ENCODE measurements around the gene HDAC10. TPM values are rescaled to one million over a fixed set of nuclear protein-coding genes. Genes with fewer than 3 reads are reported as not detected.
"Not testable (repeated sequence)": the region's sequence is repeated elsewhere in the genome, so short reads cannot be mapped to it uniquely, and the experiment has no call there.

Gene HDAC10
- total RNA-seq, 4 donors from 2014 or later = 66.8 to 618 (median 142) TPM

DNA sequence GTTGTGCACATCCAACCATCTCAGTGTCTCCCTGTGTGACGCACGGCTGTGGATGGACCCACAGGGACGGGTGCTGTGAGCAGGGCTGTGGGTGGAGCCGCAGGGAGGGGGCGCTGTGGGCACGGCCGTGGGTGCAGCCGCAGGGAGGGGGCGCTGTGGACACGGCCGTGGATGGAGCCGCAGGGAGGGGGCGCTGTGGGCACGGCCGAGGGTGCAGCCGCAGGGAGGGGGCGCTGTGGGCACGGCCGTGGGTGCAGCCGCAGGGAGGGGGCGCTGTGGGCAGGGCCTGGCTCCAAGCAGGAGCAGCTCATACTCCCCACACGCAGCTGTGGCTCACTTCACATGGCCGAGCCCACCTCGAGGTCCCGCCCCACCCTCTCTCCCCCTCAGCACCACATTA, 25.1 kb upstream of the HDAC10 start:
- H3K4me1 ChIP-seq = peaks cover 10 to 12% (median 11%) of the 10 kb centered on the region in 4 donors
- in situ Hi-C loops (cut with MboI; ENCODE audit: low pct_ligation_motif_present in 1 of 4, low pct_unique_long_range_greater_than_20kb in 1 of 4, low sequenced_read_pairs in 3 of 4) (loop anchor here in 2 of 4 donors (5.0 to 10.0 kb wide), 2 partner anchors 51 to 59 kb away; partner anchors contain the start of gene DENND6B (in 1 of the 2)), intact Hi-C loops (cut with DNase I; ENCODE audit: low total_unique reads) (loop anchor here (5.0 kb wide), 1 partner anchor 51 kb away; the partner anchor contains the start of gene DENND6B)
- H3K27ac ChIP-seq = peak overlapping the region in 1 of 4 donors; percentile 40
- H3K27me3 ChIP-seq = peaks cover 11% of the 10 kb centered on the region
- peak; percentile 81 for DNase-seq
- no peaks in the 10 kb centered on the region for H3K9me3 ChIP-seq
- H3K4me3 ChIP-seq = no peak overlapping the region
- peaks cover 0 to 32% (median 15%) of the 10 kb centered on the region in 4 donors for H3K36me3 ChIP-seq
- TF ChIP-seq POLR2A (IDR thresholded peaks at IDR 0.05) = no peak
- TF ChIP-seq POLR2AphosphoS5 (IDR thresholded peaks at IDR 0.05) = no peak
- TF ChIP-seq, protein P1, sequence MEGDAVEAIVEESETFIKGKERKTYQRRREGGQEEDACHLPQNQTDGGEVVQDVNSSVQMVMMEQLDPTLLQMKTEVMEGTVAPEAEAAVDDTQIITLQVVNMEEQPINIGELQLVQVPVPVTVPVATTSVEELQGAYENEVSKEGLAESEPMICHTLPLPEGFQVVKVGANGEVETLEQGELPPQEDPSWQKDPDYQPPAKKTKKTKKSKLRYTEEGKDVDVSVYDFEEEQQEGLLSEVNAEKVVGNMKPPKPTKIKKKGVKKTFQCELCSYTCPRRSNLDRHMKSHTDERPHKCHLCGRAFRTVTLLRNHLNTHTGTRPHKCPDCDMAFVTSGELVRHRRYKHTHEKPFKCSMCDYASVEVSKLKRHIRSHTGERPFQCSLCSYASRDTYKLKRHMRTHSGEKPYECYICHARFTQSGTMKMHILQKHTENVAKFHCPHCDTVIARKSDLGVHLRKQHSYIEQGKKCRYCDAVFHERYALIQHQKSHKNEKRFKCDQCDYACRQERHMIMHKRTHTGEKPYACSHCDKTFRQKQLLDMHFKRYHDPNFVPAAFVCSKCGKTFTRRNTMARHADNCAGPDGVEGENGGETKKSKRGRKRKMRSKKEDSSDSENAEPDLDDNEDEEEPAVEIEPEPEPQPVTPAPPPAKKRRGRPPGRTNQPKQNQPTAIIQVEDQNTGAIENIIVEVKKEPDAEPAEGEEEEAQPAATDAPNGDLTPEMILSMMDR (IDR thresholded peaks at IDR 0.05) = peak; percentile 9 to 74 (median 54)
- WGBS, 2 donors (ENCODE audit: low coverage in 1 of 2) = 32% methylated on average over 21 of the region's 25 CpGs; no CpG with 5 or more reads in 1 of the 2 donors

DNA sequence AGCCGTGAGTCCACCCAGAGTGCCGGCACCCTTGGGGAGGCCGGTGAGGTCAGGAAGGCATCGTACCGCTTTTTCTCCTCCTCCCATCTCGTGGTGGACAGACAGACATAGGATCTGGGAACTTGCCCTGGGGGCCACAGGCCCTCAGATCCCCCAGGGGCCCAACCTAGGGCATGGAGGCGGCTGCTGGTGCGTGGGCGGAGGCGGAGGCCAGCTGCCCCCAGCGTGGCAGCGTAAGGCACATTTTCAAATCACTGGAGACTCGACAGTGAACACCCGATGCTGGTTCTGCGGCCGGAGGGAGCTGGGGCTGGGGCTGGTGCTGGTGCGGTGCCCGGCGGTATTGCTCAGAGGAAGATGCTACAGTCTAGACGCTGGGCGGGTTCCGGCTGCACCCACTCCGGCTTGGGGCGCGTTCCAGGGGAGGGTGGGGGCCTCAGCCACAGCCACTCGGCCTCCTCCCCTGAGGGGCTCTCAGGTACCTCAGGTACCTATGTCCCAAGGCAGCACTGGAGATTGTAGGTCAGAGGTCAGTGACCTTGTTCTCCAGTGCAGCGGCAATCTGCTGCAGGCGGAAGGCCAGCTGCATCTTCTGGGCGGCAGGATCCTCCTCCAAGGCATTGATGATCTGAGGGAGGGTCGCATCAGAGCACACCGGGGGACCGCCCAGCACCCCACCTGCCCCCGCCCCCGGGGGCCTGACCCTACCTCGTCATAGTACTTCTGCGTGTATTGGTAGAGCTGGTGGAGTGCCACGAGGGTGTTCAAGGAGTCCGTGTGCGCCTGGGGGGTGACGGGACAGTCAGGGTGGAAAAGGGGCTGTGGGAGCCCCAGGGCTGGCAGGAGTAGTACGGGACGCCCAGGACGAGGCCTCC, 24.4 kb upstream of the HDAC10 start:
- peaks cover 0 to 26% (median 12%) of the 10 kb centered on the region in 4 donors for H3K36me3 ChIP-seq
- in situ Hi-C loops (cut with MboI; ENCODE audit: low pct_ligation_motif_present in 1 of 4, low pct_unique_long_range_greater_than_20kb in 1 of 4, low sequenced_read_pairs in 3 of 4) = loop anchor here in 2 of 4 donors (5.0 to 10.0 kb wide), 2 partner anchors 52 to 59 kb away; partner anchors contain the start of gene DENND6B (in 1 of the 2)

DNA sequence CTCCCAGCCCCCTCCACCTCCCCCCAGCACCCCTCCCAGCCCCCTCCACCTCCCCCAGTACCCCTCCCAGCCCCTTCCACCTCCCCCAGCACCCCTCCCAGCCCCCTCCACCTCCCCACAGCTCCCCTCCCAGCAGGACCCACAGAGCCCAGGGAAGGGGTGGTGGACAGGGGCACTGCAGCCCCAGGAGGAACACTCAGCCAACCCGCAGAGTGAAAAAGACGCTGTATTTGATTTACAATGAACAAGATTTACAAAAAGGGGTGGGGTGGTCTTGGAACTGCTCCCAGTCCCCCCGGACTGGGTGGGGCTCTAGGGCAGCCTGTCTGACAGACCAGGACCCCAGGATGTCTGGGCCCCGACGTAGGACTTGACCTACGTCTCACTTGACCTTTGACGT, 23.7 kb upstream of the HDAC10 start:
- H3K4me3 ChIP-seq = no peak overlapping the region
- H3K9me3 ChIP-seq = no peaks in the 10 kb centered on the region
- DNase-seq = no peak
- in situ Hi-C loops (cut with MboI; ENCODE audit: low pct_ligation_motif_present in 1 of 4, low pct_unique_long_range_greater_than_20kb in 1 of 4, low sequenced_read_pairs in 3 of 4) (loop anchor here in 2 of 4 donors (5.0 to 10.0 kb wide), 2 partner anchors 53 to 60 kb away; partner anchors contain the start of gene DENND6B (in 1 of the 2)), intact Hi-C loops (cut with DNase I; ENCODE audit: low total_unique reads) (loop anchor here (5.0 kb wide), 1 partner anchor 53 kb away; the partner anchor contains the start of gene DENND6B)
- WGBS, 2 donors (ENCODE audit: low coverage in 1 of 2) = 63% methylated on average over 7 of the region's 7 CpGs; no CpG with 5 or more reads in 1 of the 2 donors
- H3K27ac ChIP-seq = no peak overlapping the region
- peaks cover 0 to 22% (median 9%) of the 10 kb centered on the region in 4 donors for H3K36me3 ChIP-seq
- TF ChIP-seq, protein P1 (IDR thresholded peaks at IDR 0.05) = no peak
- TF ChIP-seq POLR2A (IDR thresholded peaks at IDR 0.05) (no peak), EP300 (IDR thresholded peaks at IDR 0.05; ENCODE audit: low read depth) (no peak), POLR2AphosphoS5 (IDR thresholded peaks at IDR 0.05) (no peak)
- peaks cover 21 to 24% (median 23%) of the 10 kb centered on the region in 4 donors for H3K4me1 ChIP-seq
- peaks cover 22% of the 10 kb centered on the region for H3K27me3 ChIP-seq

More for the DNA sequence above, 24.4 kb upstream of the HDAC10 start:
- 88 to 100% methylated on average over 4 to 39 of the region's 43 CpGs for WGBS, 2 donors (ENCODE audit: low coverage in 1 of 2)
- Histone ChIP-seq H3K27me3 (peaks cover 18% of the 10 kb centered on the region), H3K9me3 (no peaks in the 10 kb centered on the region), H3K27ac (no peak overlapping the region), H3K4me1 (peaks cover 18 to 19% (median 19%) of the 10 kb centered on the region in 4 donors), H3K4me3 (no peak overlapping the region)
- no peak for DNase-seq
- intact Hi-C loops (cut with DNase I; ENCODE audit: low total_unique reads) = loop anchor here (5.0 kb wide), 1 partner anchor 52 kb away; the partner anchor contains the start of gene DENND6B
- TF ChIP-seq POLR2A (IDR thresholded peaks at IDR 0.05) (no peak), EP300 (IDR thresholded peaks at IDR 0.05; ENCODE audit: low read depth) (no peak), POLR2AphosphoS5 (IDR thresholded peaks at IDR 0.05) (no peak)
- TF ChIP-seq, protein P1 (IDR thresholded peaks at IDR 0.05) = no peak

DNA sequence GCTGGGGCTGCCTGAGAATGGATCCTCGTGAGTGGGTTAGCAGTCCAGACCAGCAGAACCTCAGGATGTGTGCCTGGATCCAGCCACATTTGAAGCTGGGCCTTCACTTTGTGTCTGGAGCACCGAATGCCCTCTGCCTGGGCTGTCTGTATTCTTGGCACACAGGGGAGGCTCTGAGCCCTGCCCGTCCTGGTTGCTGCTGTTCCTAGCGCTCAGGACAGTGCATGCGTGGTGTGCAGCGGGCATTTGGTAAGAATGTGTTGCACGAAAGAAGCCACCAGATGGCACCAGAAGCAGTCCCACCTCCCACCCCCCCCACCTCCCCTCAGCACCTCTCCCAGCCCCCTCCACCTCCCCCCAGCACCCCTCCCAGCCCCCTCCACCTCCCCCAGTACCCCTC, 23.2 kb upstream of the HDAC10 start:
- DNase-seq = peak; percentile 66
- TF ChIP-seq, protein P1 (IDR thresholded peaks at IDR 0.05) = peak in 3 of 5 experiments; percentile 22 to 36 (median 28)
- TF ChIP-seq EP300 (IDR thresholded peaks at IDR 0.05; ENCODE audit: low read depth) (no peak), POLR2A (IDR thresholded peaks at IDR 0.05) (no peak)
- no peaks in the 10 kb centered on the region for H3K9me3 ChIP-seq
- H3K27me3 ChIP-seq = peaks cover 26% of the 10 kb centered on the region
- H3K4me1 ChIP-seq = peaks cover 23 to 28% (median 28%) of the 10 kb centered on the region in 4 donors
- 23% methylated on average over 7 of the region's 7 CpGs; no CpG with 5 or more reads in 1 of the 2 donors for WGBS, 2 donors (ENCODE audit: low coverage in 1 of 2)
- H3K27ac ChIP-seq = no peak overlapping the region
- H3K36me3 ChIP-seq = peaks cover 0 to 18% (median 6%) of the 10 kb centered on the region in 4 donors
- in situ Hi-C loops (cut with MboI; ENCODE audit: low pct_ligation_motif_present in 1 of 4, low pct_unique_long_range_greater_than_20kb in 1 of 4, low sequenced_read_pairs in 3 of 4) (loop anchor here in 1 of 4 donors (10.0 kb wide), 1 partner anchor 60 kb away; no protein-coding TSS in a partner anchor), intact Hi-C loops (cut with DNase I; ENCODE audit: low total_unique reads) (no loop called here)
- no peak overlapping the region for H3K4me3 ChIP-seq

DNA sequence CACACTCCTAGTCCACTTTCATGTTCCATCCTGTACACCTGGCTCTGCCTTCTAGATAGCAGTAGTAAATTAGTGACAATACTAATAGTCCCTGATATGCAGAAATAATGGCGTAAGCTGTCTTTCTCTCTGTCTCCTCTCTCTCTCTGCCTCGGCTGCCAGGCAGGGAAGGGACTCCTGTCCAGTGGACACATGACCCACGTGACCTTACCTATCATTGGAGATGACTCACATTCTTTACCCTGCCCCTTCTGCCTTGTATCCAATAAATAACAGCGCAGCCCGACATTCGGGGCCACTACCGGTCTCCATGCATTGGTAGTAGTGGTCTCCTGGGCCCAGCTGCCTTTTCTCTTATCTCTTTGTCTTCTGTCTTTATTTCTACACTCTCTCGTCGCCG, 22.7 kb upstream of the HDAC10 start:
- WGBS, 2 donors (ENCODE audit: low coverage in 1 of 2) = 86% methylated on average over 10 of the region's 10 CpGs; no CpG with 5 or more reads in 1 of the 2 donors

More for the DNA sequence above, 22.7 kb upstream of the HDAC10 start:
- H3K4me3 ChIP-seq; H3K27ac ChIP-seq; DNase-seq; intact Hi-C loops (cut with DNase I; ENCODE audit: low total_unique reads); H3K9me3 ChIP-seq: not testable (repeated sequence)
- Histone ChIP-seq H3K4me1 (peaks cover 23 to 33% (median 31%) of the 10 kb centered on the region in 4 donors), H3K36me3 (peaks cover 0 to 15% (median 5%) of the 10 kb centered on the region in 4 donors), H3K27me3 (peaks cover 28% of the 10 kb centered on the region)
- in situ Hi-C loops (cut with MboI; ENCODE audit: low pct_ligation_motif_present in 1 of 4, low pct_unique_long_range_greater_than_20kb in 1 of 4, low sequenced_read_pairs in 3 of 4) = loop anchor here in 1 of 4 donors (10.0 kb wide), 1 partner anchor 61 kb away; no protein-coding TSS in a partner anchor
